ENCODE data around the gene DFFB. TPM values are rescaled to one million over a fixed set of nuclear protein-coding genes. Genes with fewer than 3 reads are reported as not detected.

DFFB gene
- total and polyA plus RNA-seq, 9 of the 15 experiments (the other 6 are each of a cell fraction or from before 2014, with no cell fraction given) = 2.3 to 15.8 (median 11.5) TPM

DNA sequence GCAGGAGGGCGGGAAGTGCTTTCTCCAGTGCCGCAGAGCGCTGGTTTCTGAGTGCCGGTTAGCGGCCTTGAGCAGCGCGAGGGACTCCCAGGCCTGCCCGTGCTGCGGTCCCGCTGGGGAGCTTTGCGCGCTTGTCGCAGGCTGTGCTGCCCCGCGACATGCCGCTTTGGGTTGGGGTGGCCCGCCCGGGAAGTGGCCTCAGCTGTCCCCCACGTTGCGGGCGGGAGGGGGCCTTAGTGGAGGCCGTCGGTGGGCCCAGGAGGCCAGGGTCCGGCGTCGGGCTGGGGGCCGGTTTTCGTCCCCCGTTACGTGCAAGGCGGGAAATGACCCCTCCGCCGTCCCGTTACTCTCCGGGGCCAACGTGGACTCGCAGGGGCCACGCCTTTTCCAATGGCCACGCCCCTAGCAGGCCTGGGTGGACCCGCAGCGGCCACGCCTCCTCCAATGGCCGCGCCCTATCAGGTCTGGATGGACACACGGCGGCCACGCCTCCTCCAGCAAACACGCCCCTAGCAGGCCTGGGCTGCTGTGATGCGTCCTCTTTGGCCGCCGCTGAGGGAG, 43.8 kb downstream of the DFFB start (continued):
- TF ChIP-seq, protein P1, sequence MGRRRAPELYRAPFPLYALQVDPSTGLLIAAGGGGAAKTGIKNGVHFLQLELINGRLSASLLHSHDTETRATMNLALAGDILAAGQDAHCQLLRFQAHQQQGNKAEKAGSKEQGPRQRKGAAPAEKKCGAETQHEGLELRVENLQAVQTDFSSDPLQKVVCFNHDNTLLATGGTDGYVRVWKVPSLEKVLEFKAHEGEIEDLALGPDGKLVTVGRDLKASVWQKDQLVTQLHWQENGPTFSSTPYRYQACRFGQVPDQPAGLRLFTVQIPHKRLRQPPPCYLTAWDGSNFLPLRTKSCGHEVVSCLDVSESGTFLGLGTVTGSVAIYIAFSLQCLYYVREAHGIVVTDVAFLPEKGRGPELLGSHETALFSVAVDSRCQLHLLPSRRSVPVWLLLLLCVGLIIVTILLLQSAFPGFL (CRISPR knock-in tag; IDR thresholded peaks at IDR 0.05) = no peak
- peak; percentile 8; the same call in 1 of the 2 replicates for TF ChIP-seq ZBTB7A (IDR thresholded peaks at IDR 0.05; ENCODE audit: borderline replicate concordance, control insufficient read depth, low read depth, low read length)
- peak; percentile 15; the same call in 1 of the 2 replicates for TF ChIP-seq ESRRA (IDR thresholded peaks at IDR 0.05; ENCODE audit: borderline replicate concordance, low read depth)
- peak; percentile 65 for TF ChIP-seq POU5F1 (IDR thresholded peaks at IDR 0.05; ENCODE audit: borderline replicate concordance, low read depth, low read length, partially characterized antibody)
- TF ChIP-seq POLR2H (tag; IDR thresholded peaks at IDR 0.05; ENCODE audit: low read depth) = no peak
- TF ChIP-seq SIN3B (IDR thresholded peaks at IDR 0.05; ENCODE audit: low read depth) = no peak
- 0 out of 2 replicates have a peak, but pooled peaks have one; percentile 66 for TF ChIP-seq ATF6 (CRISPR knock-in tag; IDR thresholded peaks at IDR 0.05)
- peak; percentile 53; the same call in 1 of the 2 replicates for TF ChIP-seq PHF8 (IDR thresholded peaks at IDR 0.05; ENCODE audit: borderline replicate concordance, low read length)
- 0 out of 2 replicates have a peak, but pooled peaks have one; percentile 19 for TF ChIP-seq HCFC1 (IDR thresholded peaks at IDR 0.05; ENCODE audit: low read depth, low read length)
- no peak for TF ChIP-seq ZNF707 (CRISPR knock-in tag; conservative IDR thresholded peaks at IDR 0.05)
- TF ChIP-seq E4F1 (CRISPR knock-in tag; IDR thresholded peaks at IDR 0.05; ENCODE audit: borderline replicate concordance) = no peak
- TF ChIP-seq ZNF12 (CRISPR knock-in tag; IDR thresholded peaks at IDR 0.05) = 0 out of 2 replicates have a peak, but pooled peaks have one; percentile 71
- TF ChIP-seq ZNF407 (IDR thresholded peaks at IDR 0.05; ENCODE audit: low read depth) = peak; percentile 95

Measured in K562 (cell line).